Measurements from ENCODE around the gene PRLR. TPM values are rescaled to one million over a fixed set of nuclear protein-coding genes. Genes with fewer than 3 reads are reported as not detected.

Gene PRLR
- polyA plus RNA-seq, 4 donors = 32.9 to 53.2 (median 34.7) TPM

DNA sequence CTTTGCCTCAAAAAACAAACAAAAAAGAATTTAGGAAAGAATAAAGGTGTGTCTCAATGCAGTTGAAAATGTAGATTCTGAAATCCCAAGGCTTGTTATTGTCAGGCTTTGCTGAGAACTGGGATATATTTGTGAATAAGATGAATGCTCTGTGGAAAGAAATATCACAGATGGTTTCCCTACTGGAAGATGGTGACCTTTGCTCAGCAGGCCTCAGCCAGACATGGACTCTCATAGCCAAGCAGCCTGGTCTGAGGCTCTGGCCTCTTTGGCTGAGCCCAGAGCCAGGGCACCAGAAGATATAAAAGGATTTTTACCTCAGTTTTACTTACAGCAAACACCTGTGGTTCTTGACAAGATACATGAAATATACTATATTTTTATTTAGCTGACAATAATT is 219.6 kb downstream of the PRLR start:
- no peak for DNase-seq (ENCODE audit: low read depth in 4 of 4, low spot score in 3 of 4)

GRCh38 chr5:35009657-35010056 is 220.6 kb downstream of the PRLR start:
- no peak for DNase-seq (ENCODE audit: low read depth in 4 of 4, low spot score in 3 of 4)

DNA sequence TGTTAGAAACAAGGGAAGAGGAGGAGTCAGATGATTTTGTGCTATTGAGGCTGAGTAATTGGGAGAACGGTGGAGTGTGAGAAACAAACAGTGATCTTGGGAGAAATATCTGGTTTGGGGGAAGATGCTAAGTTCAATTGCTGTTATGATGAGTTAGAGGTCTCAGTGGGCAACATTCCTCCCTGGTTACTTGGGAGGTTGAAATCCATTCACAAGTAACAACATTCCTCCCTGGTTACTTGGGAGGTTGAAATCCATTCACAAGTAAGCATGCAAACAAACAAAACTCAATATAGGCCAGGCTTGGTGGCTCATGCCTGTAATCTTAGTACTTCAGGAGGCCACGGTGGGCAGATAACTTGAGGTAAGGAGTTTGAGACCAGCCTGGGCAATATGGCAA is 221.3 kb downstream of the PRLR start:
- DNase-seq (ENCODE audit: low read depth in 4 of 4, low spot score in 3 of 4) = no peak

DNA sequence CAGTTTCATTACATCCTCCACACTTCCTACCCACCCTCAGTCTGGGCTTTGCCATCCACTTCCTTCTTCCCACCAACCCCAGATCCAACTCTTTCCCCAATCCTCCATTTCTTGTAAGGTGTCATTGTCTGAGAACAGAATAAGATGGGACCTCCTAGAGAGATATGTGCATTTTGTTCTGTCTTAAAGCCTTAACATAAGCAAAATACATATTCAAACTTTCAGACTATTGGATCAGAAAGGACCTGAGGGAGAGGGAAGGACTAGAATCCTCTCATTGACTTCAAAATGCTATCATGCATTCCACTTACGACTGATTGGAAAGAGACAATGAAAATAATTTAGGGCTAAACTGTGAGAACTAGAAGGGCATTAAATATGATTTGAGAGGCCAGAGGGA is 225.5 kb downstream of the PRLR start:
- no peak for DNase-seq (ENCODE audit: low read depth in 4 of 4, low spot score in 3 of 4)

GRCh38 chr5:35004200-35004599 is 226.1 kb downstream of the PRLR start:
- DNase-seq (ENCODE audit: low read depth in 4 of 4, low spot score in 3 of 4) = no peak

DNA sequence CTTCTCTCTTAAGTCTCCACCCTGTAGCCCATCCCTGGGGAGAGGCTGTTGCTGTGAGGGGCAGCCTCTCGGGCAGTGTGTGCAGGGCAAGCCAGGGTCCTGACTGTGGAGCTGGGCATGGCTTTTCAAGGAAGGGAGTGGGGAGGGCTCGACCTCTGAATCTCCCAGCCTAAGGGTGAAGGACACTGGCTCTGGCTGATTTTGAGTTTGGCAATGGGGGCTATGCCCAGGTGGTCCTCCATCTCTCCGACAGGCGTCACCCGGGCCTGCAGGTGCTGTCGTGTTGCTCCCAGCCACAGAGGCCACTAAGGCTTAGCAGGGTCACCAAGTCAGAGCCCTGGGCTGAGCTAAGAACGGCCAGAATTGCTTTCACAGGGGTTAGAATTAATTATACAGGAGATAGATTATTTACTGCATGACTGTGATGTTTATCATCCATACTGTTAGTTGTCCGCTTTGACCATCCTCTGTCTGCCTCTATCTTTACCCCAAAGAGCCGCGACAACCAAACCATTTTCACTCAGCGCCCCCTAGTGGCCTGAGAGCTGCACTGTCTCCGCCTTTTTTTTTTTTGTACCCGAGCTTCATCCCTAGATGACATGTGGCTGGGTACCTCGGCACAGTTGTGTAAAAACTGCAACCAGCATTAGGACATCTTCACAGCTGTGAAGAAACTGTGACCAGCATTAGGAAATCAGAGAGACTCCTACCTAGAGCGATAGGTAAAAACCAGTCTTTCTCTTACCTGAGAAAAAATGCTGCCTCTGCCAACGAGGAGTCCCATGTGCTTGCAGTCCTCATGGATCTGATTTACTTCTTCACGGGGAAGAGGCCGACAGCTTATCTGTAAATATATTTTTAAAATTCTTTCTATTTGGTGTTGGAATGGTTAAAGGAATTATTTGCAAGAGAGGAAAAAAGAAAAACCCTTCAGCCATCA is 227.0 kb downstream of the PRLR start:
- peak; percentile 38 to 56 (median 44) for DNase-seq (ENCODE audit: low read depth in 4 of 4, low spot score in 3 of 4)

DNA sequence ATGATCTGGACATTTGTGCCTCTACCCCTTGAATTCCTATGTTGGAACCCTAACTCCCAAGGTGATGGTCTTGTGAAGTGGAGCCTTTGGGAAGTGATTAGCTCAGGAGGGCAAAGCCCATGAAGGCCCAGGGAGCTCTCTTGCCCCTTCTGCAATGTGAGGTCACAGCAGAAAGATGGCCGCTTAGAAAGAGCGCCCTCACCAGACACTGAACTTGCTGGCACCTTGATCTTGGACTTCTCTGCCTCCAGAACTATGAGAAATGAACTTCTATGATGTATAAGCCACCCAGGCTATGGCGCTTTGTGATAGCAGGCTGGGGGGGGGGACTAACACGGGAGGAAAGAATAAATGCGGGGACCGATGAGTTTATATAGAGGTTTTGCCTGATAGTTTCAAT is 227.8 kb downstream of the PRLR start:
- DNase-seq (ENCODE audit: low read depth in 4 of 4, low spot score in 3 of 4) = no peak

GRCh38 chr5:35001842-35002241 is 228.4 kb downstream of the PRLR start:
- no peak for DNase-seq (ENCODE audit: low read depth in 4 of 4, low spot score in 3 of 4)

Other genes with a start within 250 kb of the PRLR start
- gene AGXT2, start 182.5 kb downstream of the PRLR start, polyA plus RNA-seq (ENCODE audit: insufficient read length in 4 of 4) = 10 to 100 TPM; 43.2 to 79.6 (median 50.2) TPM

Data from right renal pelvis (tissue), 4 donors.